ENCODE measurements around the gene PITRM1.
"Not testable (repeated sequence)": the region's sequence is repeated elsewhere in the genome, so short reads cannot be mapped to it uniquely, and the experiment has no call there.

PITRM1 gene, protein sequence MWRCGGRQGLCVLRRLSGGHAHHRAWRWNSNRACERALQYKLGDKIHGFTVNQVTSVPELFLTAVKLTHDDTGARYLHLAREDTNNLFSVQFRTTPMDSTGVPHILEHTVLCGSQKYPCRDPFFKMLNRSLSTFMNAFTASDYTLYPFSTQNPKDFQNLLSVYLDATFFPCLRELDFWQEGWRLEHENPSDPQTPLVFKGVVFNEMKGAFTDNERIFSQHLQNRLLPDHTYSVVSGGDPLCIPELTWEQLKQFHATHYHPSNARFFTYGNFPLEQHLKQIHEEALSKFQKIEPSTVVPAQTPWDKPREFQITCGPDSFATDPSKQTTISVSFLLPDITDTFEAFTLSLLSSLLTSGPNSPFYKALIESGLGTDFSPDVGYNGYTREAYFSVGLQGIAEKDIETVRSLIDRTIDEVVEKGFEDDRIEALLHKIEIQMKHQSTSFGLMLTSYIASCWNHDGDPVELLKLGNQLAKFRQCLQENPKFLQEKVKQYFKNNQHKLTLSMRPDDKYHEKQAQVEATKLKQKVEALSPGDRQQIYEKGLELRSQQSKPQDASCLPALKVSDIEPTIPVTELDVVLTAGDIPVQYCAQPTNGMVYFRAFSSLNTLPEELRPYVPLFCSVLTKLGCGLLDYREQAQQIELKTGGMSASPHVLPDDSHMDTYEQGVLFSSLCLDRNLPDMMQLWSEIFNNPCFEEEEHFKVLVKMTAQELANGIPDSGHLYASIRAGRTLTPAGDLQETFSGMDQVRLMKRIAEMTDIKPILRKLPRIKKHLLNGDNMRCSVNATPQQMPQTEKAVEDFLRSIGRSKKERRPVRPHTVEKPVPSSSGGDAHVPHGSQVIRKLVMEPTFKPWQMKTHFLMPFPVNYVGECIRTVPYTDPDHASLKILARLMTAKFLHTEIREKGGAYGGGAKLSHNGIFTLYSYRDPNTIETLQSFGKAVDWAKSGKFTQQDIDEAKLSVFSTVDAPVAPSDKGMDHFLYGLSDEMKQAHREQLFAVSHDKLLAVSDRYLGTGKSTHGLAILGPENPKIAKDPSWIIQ

GRCh38 chr10:3172446-3173170 lies at the start of gene PITRM1:
TSS of gene PITRM1 (minus strand) at chr10:3172782. CDS start at chr10:3172772, 10 bp downstream.
- peaks cover 25% of the 10 kb centered on the region for H3K36me3 ChIP-seq
- TF ChIP-seq Cebpa-rat (IDR thresholded peaks at IDR 0.05): no peak
- peak within 1 kb of the TSS; percentile 86 for H3K27ac ChIP-seq
- peak within 1 kb of the TSS; percentile 85 for H3K4me3 ChIP-seq
- H3K9me3 ChIP-seq: peaks cover 16% of the 10 kb centered on the region
- peak within 1 kb of the TSS; percentile 87 for H3K9ac ChIP-seq
- peak within 1 kb of the TSS; percentile 77 for H3K4me2 ChIP-seq
- H4K20me1 ChIP-seq: peaks cover 11% of the 10 kb centered on the region; the same call in 1 of the 2 replicates
- H3K27me3 ChIP-seq: no peaks in the 10 kb centered on the region
- H3K4me1 ChIP-seq: peaks cover 34% of the 10 kb centered on the region

GRCh38 chr10:3222068-3222467 lies 49.5 kb upstream of the PITRM1 start:
- Histone ChIP-seq H3K9me3 (no peaks in the 10 kb centered on the region), H3K4me1 (peaks cover 6% of the 10 kb centered on the region), H3K9ac (no peak overlapping the region), H3K27me3 (no peaks in the 10 kb centered on the region), H3K4me3 (no peak overlapping the region), H4K20me1 (no peaks in the 10 kb centered on the region), H3K27ac (no peak overlapping the region), H3K36me3 (no peaks in the 10 kb centered on the region), H3K4me2 (no peak overlapping the region)
- no peak for TF ChIP-seq Cebpa-rat (IDR thresholded peaks at IDR 0.05)

DNA sequence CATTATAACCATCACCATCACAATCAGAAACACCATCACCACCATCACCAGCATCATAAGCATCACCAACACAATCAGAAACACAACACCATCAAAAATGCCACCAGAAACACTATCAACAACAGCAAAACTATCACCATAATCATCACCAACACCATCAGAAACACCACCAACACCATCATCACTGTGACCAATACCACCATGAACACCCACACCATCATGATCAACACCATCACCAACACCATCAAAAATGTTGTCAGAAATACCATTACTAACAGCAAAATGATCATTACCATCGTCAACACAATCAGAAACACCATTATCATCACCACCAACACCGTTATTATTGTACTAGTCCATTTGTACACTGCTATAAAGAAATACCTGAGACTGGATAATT lies 49.0 kb upstream of the PITRM1 start:
- H3K27me3 ChIP-seq, H3K4me3 ChIP-seq, H3K27ac ChIP-seq, H3K4me1 ChIP-seq, H3K4me2 ChIP-seq, H3K9ac ChIP-seq, H3K36me3 ChIP-seq, H4K20me1 ChIP-seq, H3K9me3 ChIP-seq: not testable (repeated sequence)

GRCh38 chr10:3220853-3221252 lies 48.3 kb upstream of the PITRM1 start:
- Histone ChIP-seq H3K4me2 (no peak overlapping the region), H3K9me3 (no peaks in the 10 kb centered on the region), H3K27me3 (no peaks in the 10 kb centered on the region), H4K20me1 (no peaks in the 10 kb centered on the region), H3K36me3 (no peaks in the 10 kb centered on the region), H3K4me1 (no peaks in the 10 kb centered on the region), H3K27ac (no peak overlapping the region), H3K9ac (no peak overlapping the region), H3K4me3 (no peak overlapping the region)
- TF ChIP-seq Cebpa-rat (IDR thresholded peaks at IDR 0.05): no peak

DNA sequence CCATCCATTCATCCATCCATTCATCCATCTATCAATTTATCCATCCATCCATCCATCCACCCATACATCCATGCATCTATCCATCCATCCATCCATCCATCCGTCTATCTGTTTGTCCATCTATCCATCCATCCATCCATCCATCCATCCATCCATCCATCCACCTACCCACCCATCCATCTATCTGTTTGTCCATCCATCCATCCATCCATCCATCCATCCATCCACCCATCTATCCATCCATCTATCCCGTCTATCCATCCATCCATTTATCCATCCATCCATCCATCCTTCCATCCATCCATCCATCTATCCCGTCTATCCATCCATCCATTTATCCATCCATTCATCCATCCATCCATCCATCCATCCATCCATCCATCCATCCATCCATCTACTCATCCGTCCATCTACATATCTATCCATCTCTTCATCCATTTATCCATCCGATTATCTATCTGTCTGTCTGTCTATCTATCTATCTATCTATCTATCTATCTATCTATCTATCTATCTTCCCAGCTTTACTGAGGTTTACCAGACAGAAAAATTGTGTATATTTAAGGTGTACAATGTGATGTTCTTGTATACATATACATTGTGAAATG lies 46.5 kb upstream of the PITRM1 start:
- not testable (repeated sequence) for H3K4me2 ChIP-seq, H3K9me3 ChIP-seq, H4K20me1 ChIP-seq

DNA sequence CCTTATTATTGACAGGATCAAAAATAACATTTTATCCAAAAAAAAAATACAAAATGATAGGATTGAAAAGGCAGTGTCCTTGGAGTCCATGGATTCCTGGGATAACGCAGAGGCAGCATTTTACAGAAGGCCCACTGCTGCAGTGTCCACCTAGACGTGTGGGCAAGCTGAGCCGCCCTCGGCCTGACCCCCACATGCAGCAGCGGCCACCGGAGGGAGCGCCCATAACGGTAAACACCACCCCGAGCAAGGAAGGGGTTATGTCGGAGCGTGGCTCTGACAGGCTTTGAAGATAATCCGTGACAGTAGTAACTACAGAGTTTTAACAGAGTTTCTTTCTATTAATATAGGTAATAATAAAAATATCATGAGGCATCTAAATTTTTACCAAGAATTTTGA lies 45.3 kb upstream of the PITRM1 start:
- Histone ChIP-seq H3K4me2 (no peak overlapping the region), H3K4me1 (peaks cover 19% of the 10 kb centered on the region), H3K4me3 (no peak overlapping the region), H4K20me1 (no peaks in the 10 kb centered on the region), H3K9ac (no peak overlapping the region), H3K9me3 (no peaks in the 10 kb centered on the region), H3K36me3 (no peaks in the 10 kb centered on the region), H3K27ac (no peak overlapping the region), H3K27me3 (no peaks in the 10 kb centered on the region)
- TF ChIP-seq Cebpa-rat (IDR thresholded peaks at IDR 0.05): no peak

More for the DNA sequence above, 46.5 kb upstream of the PITRM1 start:
- not testable (repeated sequence) for H3K9ac ChIP-seq, H3K27ac ChIP-seq, H3K4me3 ChIP-seq, H3K27me3 ChIP-seq, H3K36me3 ChIP-seq
- H3K4me1 ChIP-seq: peaks cover 14% of the 10 kb centered on the region

GRCh38 chr10:3217301-3217700 lies 44.7 kb upstream of the PITRM1 start:
- no peaks in the 10 kb centered on the region for H3K36me3 ChIP-seq
- TF ChIP-seq Cebpa-rat (IDR thresholded peaks at IDR 0.05): no peak
- H3K9me3 ChIP-seq: no peaks in the 10 kb centered on the region

DNA sequence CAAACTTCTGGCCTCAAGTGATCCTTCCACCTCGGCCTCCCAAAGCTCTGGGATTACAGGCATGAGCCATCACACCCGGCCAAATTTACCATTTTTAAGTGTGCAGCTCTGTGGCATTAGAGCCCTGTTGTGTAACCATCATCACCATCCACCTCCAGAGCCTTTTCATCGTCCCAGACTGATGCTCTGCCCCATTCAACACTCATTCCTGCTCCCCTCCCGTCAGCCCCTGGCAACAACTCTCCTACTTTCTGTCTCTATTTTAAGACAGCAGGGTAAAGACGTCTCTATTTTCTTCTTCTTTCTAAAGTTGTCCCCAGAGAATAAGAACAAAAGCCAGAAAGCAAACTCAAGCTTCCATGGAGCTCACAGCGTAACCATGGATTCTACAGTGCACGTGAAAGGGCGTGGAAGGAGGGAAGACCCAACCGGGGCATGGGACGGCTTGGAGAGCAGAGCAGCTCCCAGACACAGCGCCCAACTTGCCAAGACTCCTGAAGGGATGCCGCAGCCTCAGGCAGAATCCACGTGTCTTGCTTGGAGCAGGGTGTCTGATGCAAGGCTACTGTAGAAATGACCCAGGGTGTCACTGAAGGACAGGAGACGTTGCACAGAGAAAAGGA lies 42.7 kb upstream of the PITRM1 start:
- Histone ChIP-seq H3K4me3 (no peak overlapping the region), H3K36me3 (no peaks in the 10 kb centered on the region), H3K9ac (no peak overlapping the region), H3K4me1 (peaks cover 19% of the 10 kb centered on the region), H3K27me3 (no peaks in the 10 kb centered on the region), H4K20me1 (no peaks in the 10 kb centered on the region), H3K4me2 (peak overlapping the region; percentile 56), H3K27ac (no peak overlapping the region), H3K9me3 (no peaks in the 10 kb centered on the region)
- no peak for TF ChIP-seq Cebpa-rat (IDR thresholded peaks at IDR 0.05)

More at GRCh38 chr10:3217301-3217700, 44.7 kb upstream of the PITRM1 start:
- Histone ChIP-seq H3K9ac (no peak overlapping the region), H3K4me1 (peaks cover 19% of the 10 kb centered on the region), H3K4me2 (no peak overlapping the region), H3K27me3 (no peaks in the 10 kb centered on the region), H3K27ac (no peak overlapping the region), H3K4me3 (no peak overlapping the region), H4K20me1 (no peaks in the 10 kb centered on the region)
